Osteoblast (primary cell): ENCODE data around the gene OR52E4. TPM values are rescaled to one million over a fixed set of nuclear protein-coding genes. Genes with fewer than 3 reads are reported as not detected.

Source experiments
- DNase-seq: peaks from one replicate; pipeline ENCODE4 v3.0.0; 2011; ENCODE audit warnings: low spot score, mixed read lengths; ENCODE audit not compliant: insufficient read length; ENCODE audit errors: missing footprints
- H2AFZ ChIP-seq: 2 replicates; pipeline ENCODE4 v1.6.0; 2011; ENCODE audit warnings: mild to moderate bottlenecking, low read length
- H3K27ac ChIP-seq: 2 replicates; pipeline ENCODE4 v1.5.1; 2011; ENCODE audit warnings: mild to moderate bottlenecking, low read depth, low read length, moderate library complexity
- H3K27me3 ChIP-seq: 2 replicates; pipeline ENCODE4 v1.6.0; 2012; ENCODE audit warnings: mild to moderate bottlenecking, control low read depth, inconsistent platforms, low read length, moderate library complexity; ENCODE audit not compliant: insufficient read depth
- H3K36me3 ChIP-seq: 2 replicates; pipeline ENCODE4 v1.5.1; 2011; ENCODE audit warnings: mild to moderate bottlenecking, low read length, control low read depth, moderate library complexity; ENCODE audit not compliant: insufficient read depth
- H3K4me1 ChIP-seq: 2 replicates; pipeline ENCODE4 v1.5.1; 2011; ENCODE audit warnings: mild to moderate bottlenecking, low read length, control low read depth, moderate library complexity; ENCODE audit not compliant: insufficient read depth
- H3K4me2 ChIP-seq: 2 replicates; pipeline ENCODE4 v1.6.0; 2011; ENCODE audit warnings: mild to moderate bottlenecking, low read length; ENCODE audit not compliant: insufficient read depth
- H3K4me3 ChIP-seq: fragments of 200-600 bp; sonication (generic); 3 replicates; pipeline ENCODE4 v1.5.1; 2012; ENCODE audit warnings: mild to moderate bottlenecking, low read length, inconsistent platforms; ENCODE audit not compliant: insufficient read depth
- H3K79me2 ChIP-seq: 2 replicates; pipeline ENCODE4 v1.6.0; 2012; ENCODE audit warnings: mild to moderate bottlenecking, low read length, control low read depth, inconsistent platforms; ENCODE audit not compliant: insufficient read depth
- H3K9me3 ChIP-seq: 2 replicates; pipeline ENCODE4 v1.5.1; 2011; ENCODE audit warnings: low read depth, low read length, control low read depth
- H4K20me1 ChIP-seq: 2 replicates; pipeline ENCODE4 v1.6.0; 2012; ENCODE audit warnings: mild to moderate bottlenecking, low read length, control low read depth; ENCODE audit not compliant: insufficient read depth
- CTCF ChIP-seq: IDR thresholded peaks from 2 replicates; pipeline ENCODE4 v1.5.1; 2011; ENCODE audit warnings: mild to moderate bottlenecking, low read depth, low read length, moderate library complexity; ENCODE audit errors: extremely low read depth
- total RNA-seq: library from RNA; depleted of rRNA; stranded (reverse); fragments of >200 nt; gene quantifications from 2 replicates; pipeline ENCODE4 v1.2.3, GENCODE V29; 2012

The OR52E4 gene
- total RNA-seq, 1 donor, result not detected

GRCh38 chr11:5887172-5887571 lies 6.7 kb downstream of the OR52E4 start:
- Histone ChIP-seq H2AFZ (no peak overlapping the region), H3K9me3 (no peaks in the 10 kb centered on the region), H3K4me2 (no peak overlapping the region), H3K79me2 (no peaks in the 10 kb centered on the region), H3K27me3 (no peaks in the 10 kb centered on the region), H3K36me3 (no peaks in the 10 kb centered on the region), H3K4me1 (no peaks in the 10 kb centered on the region), H3K27ac (no peak overlapping the region), H4K20me1 (no peaks in the 10 kb centered on the region), H3K4me3 (no peak overlapping the region)
- no peak for DNase-seq
- no peak for TF ChIP-seq CTCF

GRCh38 chr11:5887661-5888060 lies 7.2 kb downstream of the OR52E4 start:
- Histone ChIP-seq H4K20me1 (no peaks in the 10 kb centered on the region), H3K4me1 (no peaks in the 10 kb centered on the region), H3K4me2 (no peak overlapping the region), H3K36me3 (no peaks in the 10 kb centered on the region), H3K4me3 (no peak overlapping the region), H3K79me2 (no peaks in the 10 kb centered on the region), H2AFZ (no peak overlapping the region), H3K27me3 (no peaks in the 10 kb centered on the region), H3K9me3 (no peaks in the 10 kb centered on the region), H3K27ac (no peak overlapping the region)
- no peak for DNase-seq
- no peak for TF ChIP-seq CTCF

GRCh38 chr11:5891216-5891800 lies 10.9 kb downstream of the OR52E4 start:
- Histone ChIP-seq H3K79me2 (no peaks in the 10 kb centered on the region), H3K9me3 (no peaks in the 10 kb centered on the region), H3K4me3 (no peak overlapping the region), H3K4me1 (no peaks in the 10 kb centered on the region), H4K20me1 (no peaks in the 10 kb centered on the region), H3K27me3 (no peaks in the 10 kb centered on the region), H3K36me3 (no peaks in the 10 kb centered on the region), H3K27ac (no peak overlapping the region), H2AFZ (no peak overlapping the region), H3K4me2 (no peak overlapping the region)
- TF ChIP-seq CTCF, result peak; percentile 48
- no peak for DNase-seq

- DNase-seq, result no peak
- H3K4me1 ChIP-seq, result no peaks in the 10 kb centered on the region
- no peaks in the 10 kb centered on the region for H4K20me1 ChIP-seq
- H3K79me2 ChIP-seq, result no peaks in the 10 kb centered on the region
- H3K4me2 ChIP-seq, result no peak within 1 kb of the TSS
- H3K27me3 ChIP-seq, result no peaks in the 10 kb centered on the region
- TF ChIP-seq CTCF, result no peak
- H3K4me3 ChIP-seq, result no peak within 1 kb of the TSS
- H3K9me3 ChIP-seq, result no peaks in the 10 kb centered on the region
- no peak within 1 kb of the TSS for H2AFZ ChIP-seq
- no peaks in the 10 kb centered on the region for H3K36me3 ChIP-seq
- no peak within 1 kb of the TSS for H3K27ac ChIP-seq
Measured at GRCh38 chr11:5892908-5893307, 12.5 kb downstream of the OR52E4 start, which contains the start of gene OR52E5. Gene OR52E5, plus strand, starts transcription at chr11:5893208. Its CDS starts 7,569 bp downstream, at chr11:5900777.
